PC-3 (cell line): Measurements from ENCODE around the gene AKR1C2.

Experiments
- EZH2 ChIP-seq: fragments of 300-600 bp; sonication (generic); IDR thresholded peaks from one replicate; pipeline ENCODE4 v1.6.1; 2017; ENCODE audit warnings: antibody characterized with exemption, mild to moderate bottlenecking, low read length; ENCODE audit not compliant: unreplicated experiment
- EZH2phosphoT487 ChIP-seq: fragments of 300-600 bp; sonication (generic); IDR thresholded peaks from 2 replicates; pipeline ENCODE4 v1.6.1; 2018; ENCODE audit warnings: mild to moderate bottlenecking, antibody characterized with exemption, low read length, borderline replicate concordance
- TF ChIP-seq, protein P1 (sequence below): fragments of 300-600 bp; sonication (generic); conservative IDR thresholded peaks from 2 replicates; pipeline ENCODE4 v1.5.1; 2017; ENCODE audit warnings: antibody characterized with exemption, low read depth, mild to moderate bottlenecking, low read length

GRCh38 chr10:5043716-5044115, 40.1 kb upstream of the AKR1C2 start:
- TF ChIP-seq, protein P1, sequence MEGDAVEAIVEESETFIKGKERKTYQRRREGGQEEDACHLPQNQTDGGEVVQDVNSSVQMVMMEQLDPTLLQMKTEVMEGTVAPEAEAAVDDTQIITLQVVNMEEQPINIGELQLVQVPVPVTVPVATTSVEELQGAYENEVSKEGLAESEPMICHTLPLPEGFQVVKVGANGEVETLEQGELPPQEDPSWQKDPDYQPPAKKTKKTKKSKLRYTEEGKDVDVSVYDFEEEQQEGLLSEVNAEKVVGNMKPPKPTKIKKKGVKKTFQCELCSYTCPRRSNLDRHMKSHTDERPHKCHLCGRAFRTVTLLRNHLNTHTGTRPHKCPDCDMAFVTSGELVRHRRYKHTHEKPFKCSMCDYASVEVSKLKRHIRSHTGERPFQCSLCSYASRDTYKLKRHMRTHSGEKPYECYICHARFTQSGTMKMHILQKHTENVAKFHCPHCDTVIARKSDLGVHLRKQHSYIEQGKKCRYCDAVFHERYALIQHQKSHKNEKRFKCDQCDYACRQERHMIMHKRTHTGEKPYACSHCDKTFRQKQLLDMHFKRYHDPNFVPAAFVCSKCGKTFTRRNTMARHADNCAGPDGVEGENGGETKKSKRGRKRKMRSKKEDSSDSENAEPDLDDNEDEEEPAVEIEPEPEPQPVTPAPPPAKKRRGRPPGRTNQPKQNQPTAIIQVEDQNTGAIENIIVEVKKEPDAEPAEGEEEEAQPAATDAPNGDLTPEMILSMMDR: no peak
- TF ChIP-seq EZH2 (no peak), EZH2phosphoT487 (no peak)
